ENCODE results near the gene ADRB1.

DNA sequence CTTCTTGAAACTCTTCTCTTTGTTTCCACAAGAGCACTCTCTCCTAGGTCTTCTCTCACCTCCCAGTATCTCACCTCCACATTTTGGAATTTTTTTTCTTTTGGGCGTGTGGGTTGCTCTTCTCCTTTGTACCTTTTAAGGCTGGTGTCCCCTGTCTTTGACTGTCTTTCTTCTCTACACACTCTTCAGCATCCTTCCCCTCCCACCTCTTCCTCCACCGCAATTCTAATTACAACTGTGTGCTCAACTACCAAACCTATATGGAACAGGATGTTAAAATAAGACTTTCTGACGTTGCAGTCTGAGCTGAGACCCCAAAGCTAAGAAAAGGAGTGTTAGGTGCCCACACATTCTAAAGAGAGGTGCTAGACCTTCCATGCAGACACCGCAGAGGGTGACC lies 14.0 kb upstream of the ADRB1 start:
- TF ChIP-seq, protein P1, sequence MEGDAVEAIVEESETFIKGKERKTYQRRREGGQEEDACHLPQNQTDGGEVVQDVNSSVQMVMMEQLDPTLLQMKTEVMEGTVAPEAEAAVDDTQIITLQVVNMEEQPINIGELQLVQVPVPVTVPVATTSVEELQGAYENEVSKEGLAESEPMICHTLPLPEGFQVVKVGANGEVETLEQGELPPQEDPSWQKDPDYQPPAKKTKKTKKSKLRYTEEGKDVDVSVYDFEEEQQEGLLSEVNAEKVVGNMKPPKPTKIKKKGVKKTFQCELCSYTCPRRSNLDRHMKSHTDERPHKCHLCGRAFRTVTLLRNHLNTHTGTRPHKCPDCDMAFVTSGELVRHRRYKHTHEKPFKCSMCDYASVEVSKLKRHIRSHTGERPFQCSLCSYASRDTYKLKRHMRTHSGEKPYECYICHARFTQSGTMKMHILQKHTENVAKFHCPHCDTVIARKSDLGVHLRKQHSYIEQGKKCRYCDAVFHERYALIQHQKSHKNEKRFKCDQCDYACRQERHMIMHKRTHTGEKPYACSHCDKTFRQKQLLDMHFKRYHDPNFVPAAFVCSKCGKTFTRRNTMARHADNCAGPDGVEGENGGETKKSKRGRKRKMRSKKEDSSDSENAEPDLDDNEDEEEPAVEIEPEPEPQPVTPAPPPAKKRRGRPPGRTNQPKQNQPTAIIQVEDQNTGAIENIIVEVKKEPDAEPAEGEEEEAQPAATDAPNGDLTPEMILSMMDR (conservative IDR thresholded peaks at IDR 0.05; ENCODE audit: low read depth in 2 of 2): no peak
- TF ChIP-seq EZH2 (IDR thresholded peaks at IDR 0.05; ENCODE audit: low read depth, unreplicated experiment) (no peak), POLR2AphosphoS5 (IDR thresholded peaks at IDR 0.05; ENCODE audit: low read depth) (no peak)
